Measurements from ENCODE around the gene KDM2A. TPM values are rescaled to one million over a fixed set of nuclear protein-coding genes. Genes with fewer than 3 reads are reported as not detected.
A peak's percentile ranks its signal among the peaks of the same experiment; 100 is the strongest.

The KDM2A gene
- polyA plus RNA-seq, 1 experiment, result 52.2 TPM

GRCh38 chr11:67279589-67280340 is 160.7 kb downstream of the KDM2A start:
- ChIA-PET CTCF (interaction anchor here (1.0 to 1.4 kb wide), 2 partner anchors 13 to 72 kb away, joined by 3 to 6 read pairs; no protein-coding TSS in a partner anchor), POLR2A (no interaction called here)
- no peak for TF ChIP-seq CTCF (IDR thresholded peaks at IDR 0.05; ENCODE audit: low read depth, low read length)

DNA sequence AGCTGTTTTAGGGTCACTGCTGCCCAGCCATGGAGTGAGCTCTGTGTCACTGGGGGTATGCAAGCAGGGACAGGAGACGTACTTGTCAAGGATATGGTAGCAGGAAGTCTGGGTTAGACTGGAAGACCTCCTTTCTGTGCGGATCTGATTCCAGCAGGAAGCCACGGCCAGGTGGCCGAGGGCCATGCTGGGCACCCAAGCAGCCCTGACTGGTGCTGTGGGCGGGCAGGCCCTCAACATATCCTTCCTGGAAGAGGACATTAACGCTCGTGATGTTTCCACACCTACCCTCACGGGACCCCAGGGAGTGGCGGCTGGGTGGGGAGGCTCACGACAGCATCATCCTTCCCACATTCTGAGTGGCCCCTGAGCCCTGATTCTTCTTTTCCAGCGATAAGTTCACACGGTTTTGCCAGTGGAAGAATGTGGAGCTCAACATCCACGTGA is 161.3 kb downstream of the KDM2A start:
- no peak for DNase-seq (ENCODE audit: low read depth, low spot score)
- H3K4me3 ChIP-seq (ENCODE audit: low read depth, low read length), result no peak overlapping the region
- no peaks in the 10 kb centered on the region for H3K27me3 ChIP-seq (ENCODE audit: control insufficient read depth, insufficient read depth, low read length)
- ChIA-PET POLR2A (no interaction called here), CTCF (interaction anchor here (1.0 to 1.4 kb wide), 2 partner anchors 14 to 71 kb away, joined by 3 to 6 read pairs; no protein-coding TSS in a partner anchor)
- H3K9me3 ChIP-seq (ENCODE audit: control insufficient read depth, insufficient read depth, low read length), result no peaks in the 10 kb centered on the region; the same call in 1 of the 2 replicates
- no peak for TF ChIP-seq CTCF (IDR thresholded peaks at IDR 0.05; ENCODE audit: low read depth, low read length)
- H3K27ac ChIP-seq (ENCODE audit: low read depth, low read length), result no peak overlapping the region

More at GRCh38 chr11:67279589-67280340, 160.7 kb downstream of the KDM2A start:
- DNase-seq (ENCODE audit: low read depth, low spot score), result no peak
- Histone ChIP-seq H3K9me3 (ENCODE audit: control insufficient read depth, insufficient read depth, low read length) (no peaks in the 10 kb centered on the region; the same call in 1 of the 2 replicates), H3K27me3 (ENCODE audit: control insufficient read depth, insufficient read depth, low read length) (no peaks in the 10 kb centered on the region), H3K27ac (ENCODE audit: low read depth, low read length) (no peak overlapping the region), H3K4me3 (ENCODE audit: low read depth, low read length) (no peak overlapping the region)

DNA sequence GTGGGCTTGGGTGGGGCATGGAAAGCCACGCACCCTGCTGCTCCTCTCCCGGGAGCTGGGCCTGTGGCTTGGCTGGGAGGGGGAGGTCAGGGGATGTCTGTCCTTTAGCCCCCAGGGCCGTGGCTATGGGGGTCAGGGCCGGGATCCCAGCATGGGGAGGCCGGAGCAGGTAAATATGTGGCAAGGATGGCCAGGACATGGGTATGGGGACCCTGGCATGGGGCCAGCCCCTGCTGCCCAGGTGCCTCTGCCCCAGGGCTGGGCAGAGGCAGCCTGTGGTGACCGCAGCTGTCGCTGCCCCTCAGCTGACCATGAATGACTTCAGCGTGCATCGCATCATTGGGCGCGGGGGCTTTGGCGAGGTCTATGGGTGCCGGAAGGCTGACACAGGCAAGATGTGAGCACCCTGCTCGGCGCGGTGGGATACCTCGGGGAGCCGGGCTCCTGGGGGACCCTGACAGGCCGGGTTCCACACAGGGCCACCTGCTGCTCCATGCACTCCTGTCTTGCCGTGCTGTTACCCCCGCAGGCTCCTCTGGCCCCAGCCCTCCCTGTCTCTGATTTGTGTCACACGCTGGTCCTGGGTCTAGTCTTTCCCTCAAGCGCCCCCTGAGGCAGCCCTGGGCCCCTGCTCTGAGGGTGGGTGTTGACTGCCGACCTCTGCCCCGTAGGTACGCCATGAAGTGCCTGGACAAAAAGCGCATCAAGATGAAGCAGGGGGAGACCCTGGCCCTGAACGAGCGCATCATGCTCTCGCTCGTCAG is 161.9 kb downstream of the KDM2A start:
- Histone ChIP-seq H3K9me3 (ENCODE audit: control insufficient read depth, insufficient read depth, low read length) (no peaks in the 10 kb centered on the region; the same call in 1 of the 2 replicates), H3K27me3 (ENCODE audit: control insufficient read depth, insufficient read depth, low read length) (no peaks in the 10 kb centered on the region), H3K27ac (ENCODE audit: low read depth, low read length) (peak overlapping the region; percentile 21), H3K4me3 (ENCODE audit: low read depth, low read length) (no peak overlapping the region)
- no peak for TF ChIP-seq CTCF (IDR thresholded peaks at IDR 0.05; ENCODE audit: low read depth, low read length)
- POLR2A ChIA-PET, result no interaction called here
- no peak for DNase-seq (ENCODE audit: low read depth, low spot score)
- CTCF ChIA-PET, result interaction anchor here (1.4 kb wide), 1 partner anchor 14 kb away, joined by 6 read pairs; no protein-coding TSS in a partner anchor

DNA sequence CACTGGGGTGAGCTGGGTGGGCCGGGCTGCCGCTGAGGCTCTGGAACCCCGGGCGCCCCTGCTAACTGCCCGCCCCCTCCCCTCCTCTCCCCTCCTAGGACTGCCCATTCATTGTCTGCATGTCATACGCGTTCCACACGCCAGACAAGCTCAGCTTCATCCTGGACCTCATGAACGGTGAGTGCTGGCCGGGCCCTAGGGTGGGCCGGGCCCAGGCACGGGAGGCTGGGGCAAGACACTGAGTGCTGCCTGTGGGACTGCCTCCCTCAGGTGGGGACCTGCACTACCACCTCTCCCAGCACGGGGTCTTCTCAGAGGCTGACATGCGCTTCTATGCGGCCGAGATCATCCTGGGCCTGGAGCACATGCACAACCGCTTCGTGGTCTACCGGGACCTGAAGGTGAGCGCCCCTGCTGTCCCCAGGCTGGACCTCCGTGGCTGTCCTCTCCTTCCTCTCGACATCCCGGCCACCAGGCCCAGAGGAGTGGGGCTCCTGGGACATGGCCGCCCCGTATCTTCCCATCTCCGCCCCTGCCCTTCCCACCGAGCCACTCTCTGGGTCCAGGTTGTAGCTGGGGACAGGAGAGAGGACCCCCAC is 162.6 kb downstream of the KDM2A start:
- POLR2A ChIA-PET, result no interaction called here
- Histone ChIP-seq H3K4me3 (ENCODE audit: low read depth, low read length) (no peak overlapping the region), H3K9me3 (ENCODE audit: control insufficient read depth, insufficient read depth, low read length) (no peaks in the 10 kb centered on the region; the same call in 1 of the 2 replicates), H3K27me3 (ENCODE audit: control insufficient read depth, insufficient read depth, low read length) (no peaks in the 10 kb centered on the region), H3K27ac (ENCODE audit: low read depth, low read length) (no peak overlapping the region)
- no peak for DNase-seq (ENCODE audit: low read depth, low spot score)
- CTCF ChIA-PET, result no interaction called here
- TF ChIP-seq CTCF (IDR thresholded peaks at IDR 0.05; ENCODE audit: low read depth, low read length), result no peak
